HEK293T (cell line): Measurements from ENCODE around the gene CSNK1D.

Source experiments
- FOXA1 ChIP-seq: fragments of 450-650 bp; IDR thresholded peaks from 2 replicates; pipeline ENCODE4 v1.6.1; 2016; ENCODE audit warnings: mild to moderate bottlenecking
- FOXK2 ChIP-seq: fragments of 450-650 bp; IDR thresholded peaks from 2 replicates; pipeline ENCODE4 v1.6.1; 2016; ENCODE audit warnings: mild to moderate bottlenecking
- HDGF ChIP-seq: fragments of 450-650 bp; IDR thresholded peaks from 2 replicates; pipeline ENCODE4 v1.6.1; 2017; ENCODE audit warnings: antibody characterized with exemption, borderline replicate concordance
- L3MBTL2 ChIP-seq: fragments of 450-650 bp; conservative IDR thresholded peaks from 2 replicates; pipeline ENCODE4 v1.6.1; 2016; ENCODE audit warnings: mild to moderate bottlenecking
- LEF1 ChIP-seq: fragments of 450-650 bp; IDR thresholded peaks from 2 replicates; pipeline ENCODE4 v1.6.1; 2017; ENCODE audit warnings: mild to moderate bottlenecking, borderline replicate concordance
- PKNOX1 ChIP-seq: fragments of 450-650 bp; IDR thresholded peaks from 2 replicates; pipeline ENCODE4 v1.6.1; 2016
- SP1 ChIP-seq: fragments of 450-650 bp; IDR thresholded peaks from 2 replicates; pipeline ENCODE4 v1.6.1; 2017
- SUZ12 ChIP-seq: fragments of 450-650 bp; IDR thresholded peaks from 2 replicates; pipeline ENCODE4 v1.6.1; 2016; ENCODE audit warnings: mild to moderate bottlenecking

- TF ChIP-seq SP1 (no peak), FOXA1 (no peak), LEF1 (no peak), SUZ12 (no peak), HDGF (no peak), L3MBTL2 (peak; percentile 87), PKNOX1 (no peak), FOXK2 (no peak)
Measured at GRCh38 chr17:82292251-82293154, 19.0 kb upstream of the CSNK1D start.
